Activated CD4-positive, alpha-beta T cell treated with anti-CD3 and anti-CD28 coated beads for 36 hours (primary cell): ENCODE results near the gene PMCH. TPM values are rescaled to one million over a fixed set of nuclear protein-coding genes. Genes with fewer than 3 reads are reported as not detected.
"Not testable (repeated sequence)": the region's sequence is repeated elsewhere in the genome, so short reads cannot be mapped to it uniquely, and the experiment has no call there.

Experiments used
- ATAC-seq: fragments of 200-7000 bp; cut with Tn5 transposase; one replicate; pipeline ENCODE4 v1.10.0; 2021; ENCODE audit warnings: mild to moderate bottlenecking, moderate library complexity
- CTCF ChIA-PET: fragments of 350-600 bp; sonication (Branson Sonifier 250); formaldehyde crosslinking; loops from one replicate; lab custom pipeline; 2021; ENCODE audit warnings: antibody characterized with exemption; lab: Charles Lee
- POLR2A ChIA-PET: fragments of 350-600 bp; sonication (Branson Sonifier 250); formaldehyde crosslinking; loops from one replicate; lab custom pipeline; 2021; ENCODE audit warnings: antibody characterized with exemption, inconsistent platforms; lab: Charles Lee
- DNase-seq: peaks from one replicate; pipeline ENCODE4 v3.0.0-alpha.2; 2020
- H3K27ac Mint-ChIP-seq: one replicate; pipeline ENCODE4 v1.8.0; 2021; ENCODE audit warnings: mixed read lengths
- H3K27me3 Mint-ChIP-seq: one replicate; pipeline ENCODE4 v1.8.0; 2021; ENCODE audit warnings: mixed read lengths
- H3K36me3 Mint-ChIP-seq: one replicate; pipeline ENCODE4 v1.8.0; 2021; ENCODE audit warnings: low read depth, mixed read lengths
- H3K4me1 Mint-ChIP-seq: one replicate; pipeline ENCODE4 v1.8.0; 2021; ENCODE audit warnings: mixed read lengths
- H3K4me3 Mint-ChIP-seq: one replicate; pipeline ENCODE4 v1.8.0; 2021; ENCODE audit warnings: mild to moderate bottlenecking, moderate library complexity, mixed read lengths
- H3K9me3 Mint-ChIP-seq: one replicate; pipeline ENCODE4 v1.8.0; 2021; ENCODE audit warnings: low read depth, mixed read lengths
- intact Hi-C, 2 experiments: fragments of 100-400 bp; cut with DNase I in 1 of 2; cut with micrococcal nuclease in 1 of 2; formaldehyde crosslinking; loops; one replicate each; pipeline versions ENCODE4 v1.14.2 to v1.15.1; 2022 to 2024; cut with DNase I, micrococcal nuclease
- total RNA-seq, 2 experiments: library from RNA; stranded (reverse); gene quantifications; one replicate each; pipeline ENCODE4 v1.2.3, GENCODE V29; 2021

PMCH gene
- total RNA-seq, 2 experiments from 2014 or later: 0.57 TPM; not detected in 1

- no peak for ATAC-seq
- Mint-ChIP-seq H3K36me3 (no peaks in the 10 kb centered on the region), H3K9me3 (no peaks in the 10 kb centered on the region), H3K4me1 (no peaks in the 10 kb centered on the region), H3K27me3 (no peaks in the 10 kb centered on the region), H3K4me3 (no peak overlapping the region), H3K27ac (no peak overlapping the region)
- intact Hi-C loops: no loop called here
- DNase-seq: no peak
- POLR2A ChIA-PET: no interaction called here
- CTCF ChIA-PET: interaction anchor here (1.7 kb wide), 1 partner anchor 13 kb away, joined by 5 read pairs; no protein-coding TSS in a partner anchor
These were observed 15.0 kb downstream of the PMCH start for GRCh38 chr12:102182635-102183034.

DNA sequence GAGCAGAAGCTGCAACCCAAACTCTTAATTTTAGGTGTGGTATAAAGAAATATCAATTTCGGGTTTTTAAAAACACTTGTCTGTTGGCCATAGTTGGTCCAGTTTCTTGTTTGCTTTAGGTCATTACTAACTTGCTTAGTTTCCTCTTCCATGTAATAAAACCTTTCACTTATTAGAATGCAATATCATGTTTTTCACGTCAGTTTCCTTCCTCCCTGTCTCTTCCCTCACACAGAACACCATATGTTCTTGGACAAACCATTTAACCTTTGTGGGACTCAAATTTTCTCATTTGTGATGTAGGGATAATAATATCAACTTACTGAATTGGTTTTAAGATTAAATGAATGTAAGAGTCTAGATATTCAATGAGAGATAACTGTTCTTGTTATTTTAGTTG lies 22.9 kb downstream of the PMCH start:
- POLR2A ChIA-PET: no interaction called here

GRCh38 chr12:102174117-102174516 lies 23.5 kb downstream of the PMCH start:
- H3K27ac Mint-ChIP-seq: no peak overlapping the region
- peaks cover 3% of the 10 kb centered on the region for H3K36me3 Mint-ChIP-seq
- ChIA-PET POLR2A (no interaction called here), CTCF (interaction anchor here (0.9 to 1.5 kb wide), 2 partner anchors 9 to 15 kb away, joined by 3 to 4 read pairs; no protein-coding TSS in a partner anchor)
- intact Hi-C loops: no loop called here
- no peak for ATAC-seq
- peaks cover 3% of the 10 kb centered on the region for H3K4me1 Mint-ChIP-seq
- H3K27me3 Mint-ChIP-seq: no peaks in the 10 kb centered on the region
- no peak for DNase-seq
- H3K4me3 Mint-ChIP-seq: no peak overlapping the region
- H3K9me3 Mint-ChIP-seq: no peaks in the 10 kb centered on the region

More for the DNA sequence above, 22.9 kb downstream of the PMCH start:
- Mint-ChIP-seq H3K36me3 (no peaks in the 10 kb centered on the region), H3K9me3 (no peaks in the 10 kb centered on the region), H3K27me3 (no peaks in the 10 kb centered on the region), H3K27ac (no peak overlapping the region), H3K4me1 (no peaks in the 10 kb centered on the region), H3K4me3 (no peak overlapping the region)
- DNase-seq (no peak), ATAC-seq (no peak)
- CTCF ChIA-PET: interaction anchor here (1.5 kb wide), 1 partner anchor 16 kb away, joined by 4 read pairs; no protein-coding TSS in a partner anchor
- intact Hi-C loops: no loop called here

DNA sequence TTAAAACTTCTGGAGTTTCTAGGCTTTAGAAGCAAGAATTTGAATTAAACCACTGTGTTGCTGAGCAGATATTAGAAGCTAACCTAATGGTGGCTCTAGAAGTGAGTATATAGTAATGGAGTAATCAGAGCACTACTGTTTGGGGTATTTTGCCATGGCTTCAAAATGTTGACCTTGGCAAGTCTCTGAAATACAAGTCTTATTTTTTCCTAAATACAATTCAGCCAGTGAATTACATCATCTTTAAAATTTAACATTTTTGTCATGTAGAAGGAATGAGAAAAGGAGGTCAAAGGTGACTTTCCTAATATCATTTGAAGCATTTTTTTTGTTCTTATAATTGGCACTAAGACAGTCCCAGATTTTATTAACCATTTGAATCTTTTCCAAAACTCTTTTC lies 25.2 kb downstream of the PMCH start:
- Mint-ChIP-seq H3K4me1 (peaks cover 11% of the 10 kb centered on the region), H3K4me3 (no peak overlapping the region), H3K9me3 (no peaks in the 10 kb centered on the region), H3K27me3 (no peaks in the 10 kb centered on the region), H3K27ac (no peak overlapping the region), H3K36me3 (peaks cover 3% of the 10 kb centered on the region)
- ChIA-PET POLR2A (no interaction called here), CTCF (interaction anchor here (0.7 to 0.9 kb wide), 2 partner anchors 312 to 371 kb away, joined by 4 read pairs; no protein-coding TSS in a partner anchor)
- DNase-seq (no peak), ATAC-seq (no peak)
- intact Hi-C loops: no loop called here

DNA sequence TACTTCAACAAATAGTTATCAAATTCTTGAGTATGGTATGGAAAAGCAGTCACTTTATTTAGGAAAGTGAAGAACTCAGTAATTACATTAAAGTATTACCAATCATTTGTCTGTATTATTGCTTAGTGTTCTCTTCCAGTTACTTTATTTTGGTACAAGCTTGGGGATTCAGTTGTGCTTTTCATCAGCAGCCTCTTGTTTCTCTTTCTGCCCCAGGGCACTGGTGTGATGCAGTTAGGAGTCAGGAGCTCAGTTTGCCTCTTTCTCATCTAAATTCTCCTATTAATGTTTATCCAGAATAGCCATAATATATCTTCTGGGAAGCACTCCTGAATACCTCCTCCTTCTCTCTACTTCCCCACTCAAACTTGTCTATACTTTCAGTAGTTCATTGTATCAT lies 25.7 kb downstream of the PMCH start:
- Mint-ChIP-seq H3K4me1 (peaks cover 14% of the 10 kb centered on the region), H3K4me3 (no peak overlapping the region), H3K27ac (no peak overlapping the region), H3K36me3 (peaks cover 3% of the 10 kb centered on the region), H3K9me3 (no peaks in the 10 kb centered on the region), H3K27me3 (no peaks in the 10 kb centered on the region)
- CTCF ChIA-PET: interaction anchor here (0.7 to 0.9 kb wide), 2 partner anchors 312 to 372 kb away, joined by 4 read pairs; no protein-coding TSS in a partner anchor
- POLR2A ChIA-PET: no interaction called here
- no peak for DNase-seq
- no peak for ATAC-seq
- intact Hi-C loops: loop anchor here (2.0 kb wide), 2 partner anchors 313 to 531 kb away; no protein-coding TSS in a partner anchor

DNA sequence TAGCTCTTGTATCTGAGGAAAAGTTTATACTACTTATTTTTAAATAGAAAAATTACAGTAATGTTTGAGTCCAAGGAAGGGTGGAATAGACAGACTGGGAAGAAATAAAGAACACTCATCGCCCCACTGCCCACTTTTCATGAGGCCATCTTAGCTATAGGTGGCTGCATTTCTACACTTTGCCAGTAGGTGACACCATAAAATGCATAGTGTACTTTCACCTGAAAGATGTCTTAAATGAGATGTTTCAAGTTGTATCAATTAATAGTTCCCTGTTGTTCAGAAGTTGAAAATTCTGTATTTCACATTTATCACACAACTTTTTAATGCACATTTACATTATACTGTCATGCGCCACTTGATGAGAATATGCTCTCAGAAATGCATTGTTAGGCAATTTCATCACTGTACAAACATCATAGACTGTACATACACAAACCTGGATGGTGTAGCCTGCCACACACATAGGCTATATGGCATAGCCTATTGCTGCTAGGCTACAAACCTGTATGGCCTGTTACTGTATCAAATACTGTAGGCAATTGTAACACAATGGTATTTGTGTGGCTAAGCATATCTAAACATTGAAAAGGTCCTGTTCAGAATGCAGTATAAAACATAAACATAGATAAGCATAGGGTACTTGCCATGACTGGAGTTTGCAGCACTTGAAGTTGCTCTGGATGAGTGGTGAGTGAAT lies 27.6 kb downstream of the PMCH start:
- no peaks in the 10 kb centered on the region for H3K27me3 Mint-ChIP-seq
- DNase-seq (peak; percentile 15), ATAC-seq (peak; percentile 60)
- no peak overlapping the region for H3K27ac Mint-ChIP-seq
- intact Hi-C loops: loop anchor here (1.0 to 5.0 kb wide), 5 partner anchors 27 to 533 kb away; partner anchors contain the start of gene PMCH (in 1 of the 2)
- no peaks in the 10 kb centered on the region for H3K9me3 Mint-ChIP-seq
- POLR2A ChIA-PET: no interaction called here
- CTCF ChIA-PET: interaction anchor here (0.7 to 1.9 kb wide), 9 partner anchors 8 to 314 kb away, joined by 3 to 6 read pairs (median 4); no protein-coding TSS in a partner anchor
- H3K4me3 Mint-ChIP-seq: no peak overlapping the region
- peaks cover 14% of the 10 kb centered on the region for H3K4me1 Mint-ChIP-seq
- H3K36me3 Mint-ChIP-seq: peaks cover 5% of the 10 kb centered on the region

- Mint-ChIP-seq H3K27me3 (no peaks in the 10 kb centered on the region), H3K27ac (peak overlapping the region; percentile 14), H3K4me1 (peaks cover 14% of the 10 kb centered on the region), H3K4me3 (no peak overlapping the region), H3K9me3 (no peaks in the 10 kb centered on the region), H3K36me3 (peaks cover 10% of the 10 kb centered on the region)
- DNase-seq: no peak
- ATAC-seq: peak; percentile 78
- POLR2A ChIA-PET: no interaction called here
- intact Hi-C loops: loop anchor here in 1 of 2 experiments (2.0 to 5.0 kb wide), 2 partner anchors 29 to 231 kb away; partner anchors contain the start of gene PMCH
- CTCF ChIA-PET: interaction anchor here (0.6 to 1.2 kb wide), 2 partner anchors 8 to 251 kb away, joined by 3 read pairs; no protein-coding TSS in a partner anchor
These were observed 29.6 kb downstream of the PMCH start for GRCh38 chr12:102167821-102168604.

DNA sequence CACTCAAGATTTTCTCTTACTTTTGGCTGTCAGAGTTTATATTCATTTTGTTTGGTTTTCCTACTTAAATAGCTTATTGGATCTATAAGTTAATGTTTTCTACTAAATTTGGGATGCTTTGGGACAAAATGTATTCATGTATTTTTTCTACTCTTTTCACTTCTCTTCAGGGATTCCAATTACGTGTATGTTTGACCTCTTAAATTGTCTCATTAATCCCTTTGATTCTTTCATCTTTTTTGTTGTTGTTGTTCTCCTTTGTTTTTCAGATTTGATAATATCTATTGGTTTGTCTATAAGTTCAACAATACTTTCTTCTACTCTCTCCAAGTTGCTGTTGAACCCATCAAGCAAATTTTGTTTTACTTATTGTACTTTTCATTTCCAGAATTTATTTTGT lies 34.2 kb downstream of the PMCH start:
- intact Hi-C loops: no loop called here
- DNase-seq: no peak
- Mint-ChIP-seq H3K36me3 (peaks cover 7% of the 10 kb centered on the region), H3K27me3 (no peaks in the 10 kb centered on the region), H3K4me1 (peaks cover 11% of the 10 kb centered on the region), H3K9me3 (no peaks in the 10 kb centered on the region), H3K27ac (no peak overlapping the region), H3K4me3 (no peak overlapping the region)
- no peak for ATAC-seq
- CTCF ChIA-PET: no interaction called here
- POLR2A ChIA-PET: no interaction called here

- H3K36me3 Mint-ChIP-seq, POLR2A ChIA-PET, H3K4me3 Mint-ChIP-seq, H3K9me3 Mint-ChIP-seq, H3K27ac Mint-ChIP-seq, intact Hi-C loops, H3K27me3 Mint-ChIP-seq, H3K4me1 Mint-ChIP-seq, ATAC-seq, DNase-seq: not testable (repeated sequence)
- CTCF ChIA-PET: interaction anchor here (0.7 kb wide), 1 partner anchor 50 kb away, joined by 3 read pairs; no protein-coding TSS in a partner anchor
These were observed 42.4 kb downstream of the PMCH start for GRCh38 chr12:102155206-102155605.

DNA sequence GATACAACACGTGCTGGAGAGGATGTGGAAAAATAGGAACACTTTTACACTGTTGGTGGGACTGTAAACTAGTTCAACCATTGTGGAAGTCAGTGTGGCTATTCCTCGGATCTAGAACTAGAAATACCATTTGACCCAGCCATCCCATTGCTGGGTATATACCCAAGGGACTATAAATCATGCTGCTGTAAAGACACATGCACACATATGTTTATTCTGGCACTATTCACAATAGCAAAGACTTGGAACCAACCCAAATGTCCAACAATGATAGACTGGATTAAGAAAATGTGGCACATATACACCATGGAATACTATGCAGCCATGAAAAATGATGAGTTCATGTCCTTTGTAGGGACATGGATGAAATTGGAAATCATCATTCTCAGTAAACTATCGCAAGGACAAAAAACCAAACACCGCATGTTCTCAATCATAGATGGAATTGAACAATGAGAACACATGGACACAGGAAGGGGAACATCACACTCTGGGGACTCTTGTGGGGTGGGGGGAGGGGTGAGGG lies 50.5 kb downstream of the PMCH start:
- H3K4me1 Mint-ChIP-seq, CTCF ChIA-PET, H3K27ac Mint-ChIP-seq, H3K27me3 Mint-ChIP-seq, ATAC-seq, intact Hi-C loops, POLR2A ChIA-PET, H3K4me3 Mint-ChIP-seq, H3K9me3 Mint-ChIP-seq, DNase-seq, H3K36me3 Mint-ChIP-seq: not testable (repeated sequence)
